ENCODE data around the gene PCGF1.

Gene PCGF1

DNA sequence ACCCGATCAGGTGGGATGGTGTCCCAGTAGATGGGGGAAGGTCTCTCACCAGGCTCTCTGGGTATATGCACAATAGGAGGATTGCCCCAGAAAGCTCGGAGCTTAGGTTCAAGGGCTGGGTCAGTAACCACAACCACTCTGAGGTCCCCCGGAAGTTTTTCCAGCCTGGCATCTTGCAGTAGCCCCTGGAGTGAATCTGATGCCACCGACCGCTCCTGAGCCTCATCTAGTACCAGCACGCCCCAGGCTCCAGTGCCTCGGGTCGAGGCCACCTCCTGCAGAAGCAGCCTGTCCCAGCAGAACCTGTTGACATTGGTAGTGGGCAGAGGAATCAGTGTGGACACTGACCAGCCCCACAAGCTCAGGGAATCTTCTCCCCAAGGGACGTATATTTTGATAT lies 16.5 kb upstream of the PCGF1 start:
- no peak for TF ChIP-seq POLR2AphosphoS5 (IDR thresholded peaks at IDR 0.05; ENCODE audit: low read depth, low read length)
- TF ChIP-seq REST (IDR thresholded peaks at IDR 0.05; ENCODE audit: insufficient read depth in 1 of 2, low read depth in 2 of 2, low read length in 2 of 2): no peak
- TF ChIP-seq FOXP2 (optimal IDR thresholded peaks at IDR 0.05; ENCODE audit: borderline replicate concordance, extremely low read depth, extremely low read length, insufficient read depth): no peak
- no peak for TF ChIP-seq TAF1 (IDR thresholded peaks at IDR 0.05; ENCODE audit: borderline replicate concordance, insufficient read depth, low read length)
- no peak for TF ChIP-seq SIN3A (IDR thresholded peaks at IDR 0.05; ENCODE audit: borderline replicate concordance, insufficient read depth, low read length)

DNA sequence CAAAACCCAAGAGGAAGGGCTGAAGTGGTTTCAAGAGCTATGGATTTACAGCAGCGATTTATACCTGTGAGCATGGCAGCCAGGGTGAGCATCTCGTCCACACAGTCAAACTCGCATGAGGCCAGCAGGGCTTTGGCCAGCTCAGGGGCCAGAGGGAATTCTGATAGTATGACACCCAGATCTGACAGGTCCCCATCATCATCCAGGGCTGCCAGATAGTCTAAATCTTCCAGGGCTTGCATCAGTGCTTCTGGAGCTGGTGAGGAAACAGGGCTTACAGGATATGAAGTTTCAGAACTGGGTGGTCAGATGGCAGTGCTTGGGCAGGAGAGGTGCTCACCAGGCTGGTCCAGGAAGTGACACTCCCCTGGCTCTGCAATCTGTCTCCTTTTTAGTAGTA lies 15.0 kb upstream of the PCGF1 start:
- TF ChIP-seq TAF1 (IDR thresholded peaks at IDR 0.05; ENCODE audit: borderline replicate concordance, insufficient read depth, low read length) (no peak), FOXP2 (optimal IDR thresholded peaks at IDR 0.05; ENCODE audit: borderline replicate concordance, extremely low read depth, extremely low read length, insufficient read depth) (no peak), SIN3A (IDR thresholded peaks at IDR 0.05; ENCODE audit: borderline replicate concordance, insufficient read depth, low read length) (no peak), POLR2AphosphoS5 (IDR thresholded peaks at IDR 0.05; ENCODE audit: low read depth, low read length) (no peak), REST (IDR thresholded peaks at IDR 0.05; ENCODE audit: insufficient read depth in 1 of 2, low read depth in 2 of 2, low read length in 2 of 2) (no peak)

GRCh38 chr2:74516650-74517049 lies 9.2 kb upstream of the PCGF1 start:
- no peak for TF ChIP-seq REST (IDR thresholded peaks at IDR 0.05; ENCODE audit: insufficient read depth in 1 of 2, low read depth in 2 of 2, low read length in 2 of 2)
- no peak for TF ChIP-seq FOXP2 (optimal IDR thresholded peaks at IDR 0.05; ENCODE audit: borderline replicate concordance, extremely low read depth, extremely low read length, insufficient read depth)
- TF ChIP-seq POLR2AphosphoS5 (IDR thresholded peaks at IDR 0.05; ENCODE audit: low read depth, low read length): no peak
- TF ChIP-seq SIN3A (IDR thresholded peaks at IDR 0.05; ENCODE audit: borderline replicate concordance, insufficient read depth, low read length): no peak
- TF ChIP-seq TAF1 (IDR thresholded peaks at IDR 0.05; ENCODE audit: borderline replicate concordance, insufficient read depth, low read length): no peak

DNA sequence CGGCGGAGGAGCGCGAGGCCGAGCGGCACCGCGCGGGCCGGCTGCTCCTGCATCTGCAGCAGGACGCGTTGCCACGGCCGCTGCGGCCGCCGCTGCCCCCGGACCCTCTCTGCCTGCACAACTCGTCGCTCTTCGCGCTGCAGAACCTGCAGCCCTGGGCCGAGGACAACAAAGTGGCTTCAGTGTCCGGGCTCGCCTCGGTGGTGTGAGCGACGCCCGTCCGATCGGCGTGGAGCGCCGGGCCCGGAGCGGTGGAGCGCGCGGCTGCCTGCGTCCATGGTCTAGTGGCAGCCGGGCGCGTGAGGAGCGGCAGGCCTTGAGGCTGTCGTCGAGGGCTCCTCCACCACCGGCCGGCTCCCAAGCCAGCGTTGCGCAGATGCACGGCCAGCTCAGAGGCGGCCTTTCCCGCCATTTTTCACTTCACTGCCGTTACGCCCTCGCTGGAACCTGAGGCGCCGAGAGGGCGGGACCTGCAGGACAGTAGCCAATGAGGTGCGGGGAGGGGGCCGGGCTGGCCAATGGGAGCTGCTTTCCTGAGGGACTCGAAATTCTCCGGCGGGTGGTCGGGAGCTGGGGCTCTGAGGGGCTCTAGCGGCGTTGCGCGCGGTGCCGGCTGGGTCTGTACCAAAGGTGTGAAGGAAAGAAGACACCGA lies 8.6 kb upstream of the PCGF1 start:
- TF ChIP-seq SIN3A (IDR thresholded peaks at IDR 0.05; ENCODE audit: borderline replicate concordance, insufficient read depth, low read length) (no peak), FOXP2 (optimal IDR thresholded peaks at IDR 0.05; ENCODE audit: borderline replicate concordance, extremely low read depth, extremely low read length, insufficient read depth) (no peak), REST (IDR thresholded peaks at IDR 0.05; ENCODE audit: insufficient read depth in 1 of 2, low read depth in 2 of 2, low read length in 2 of 2) (no peak), TAF1 (IDR thresholded peaks at IDR 0.05; ENCODE audit: borderline replicate concordance, insufficient read depth, low read length) (no peak), POLR2AphosphoS5 (IDR thresholded peaks at IDR 0.05; ENCODE audit: low read depth, low read length) (no peak)
